GM23338 (cell line): ENCODE data around the gene TMEM59L. TPM values are rescaled to one million over a fixed set of nuclear protein-coding genes. Genes with fewer than 3 reads are reported as not detected.
A peak's percentile ranks its signal among the peaks of the same experiment; 100 is the strongest.

Source experiments
- ATAC-seq: fragments of 200-7000 bp; cut with Tn5 transposase; 3 replicates; pipeline ENCODE4 v1.9.1; 2020
- DNase-seq: peaks from one replicate; pipeline ENCODE4 v3.0.0-alpha.2; 2015; ENCODE audit warnings: low spot score
- H2AFZ ChIP-seq: fragments of 200-600 bp; sonication (generic); 2 replicates; pipeline ENCODE4 v1.8.0; 2016; ENCODE audit warnings: antibody characterized with exemption, mild to moderate bottlenecking, moderate library complexity
- H3F3A ChIP-seq: fragments of 200-600 bp; sonication (generic); replicated peaks from 2 replicates; pipeline ENCODE4 v1.8.0; 2017; ENCODE audit warnings: antibody characterized with exemption, mixed run types, low read depth
- H3K27ac ChIP-seq: fragments of 200-600 bp; sonication (generic); 2 replicates; pipeline ENCODE4 v1.6.1; 2016; ENCODE audit warnings: low read depth
- H3K27me3 ChIP-seq: fragments of 200-600 bp; sonication (generic); 2 replicates; pipeline ENCODE4 v1.8.0; 2016; ENCODE audit warnings: mild to moderate bottlenecking, mixed run types, moderate library complexity; ENCODE audit not compliant: insufficient read depth
- H3K36me3 ChIP-seq: fragments of 200-600 bp; sonication (generic); 2 replicates; pipeline ENCODE4 v1.8.0; 2016; ENCODE audit warnings: mild to moderate bottlenecking; ENCODE audit not compliant: insufficient read depth
- H3K4me1 ChIP-seq: fragments of 200-600 bp; sonication (generic); 2 replicates; pipeline ENCODE4 v1.8.0; 2016; ENCODE audit warnings: mild to moderate bottlenecking, moderate library complexity; ENCODE audit not compliant: insufficient read depth
- H3K4me2 ChIP-seq: fragments of 200-600 bp; sonication (generic); 2 replicates; pipeline ENCODE4 v1.7.1; 2017; ENCODE audit warnings: mixed run types
- H3K4me3 ChIP-seq: fragments of 200-600 bp; sonication (generic); 2 replicates; pipeline ENCODE4 v1.6.1; 2016; ENCODE audit warnings: mixed run types
- H3K79me2 ChIP-seq: fragments of 200-600 bp; sonication (generic); replicated peaks from 2 replicates; pipeline ENCODE4 v1.8.0; 2017; ENCODE audit warnings: mild to moderate bottlenecking; ENCODE audit not compliant: insufficient read depth
- H3K9me2 ChIP-seq: fragments of 200-600 bp; sonication (generic); 2 replicates; pipeline ENCODE4 v1.8.0; 2017; ENCODE audit not compliant: insufficient read depth
- H4K20me1 ChIP-seq: fragments of 200-600 bp; sonication (generic); replicated peaks from 2 replicates; pipeline ENCODE4 v1.8.0; 2017; ENCODE audit warnings: mild to moderate bottlenecking; ENCODE audit not compliant: insufficient read depth
- H3K27ac Mint-ChIP-seq: 2 replicates; pipeline ENCODE4 v1.8.0; 2020; ENCODE audit warnings: inconsistent platforms, mild to moderate bottlenecking, moderate library complexity, mixed read lengths
- H3K27me3 Mint-ChIP-seq: 3 replicates; pipeline ENCODE4 v1.8.0; 2022; ENCODE audit warnings: low read depth, mild to moderate bottlenecking, moderate library complexity, mixed read lengths, inconsistent platforms; ENCODE audit not compliant: insufficient read depth, poor library complexity
- H3K36me3 Mint-ChIP-seq: 3 replicates; pipeline ENCODE4 v1.8.0; 2021; ENCODE audit warnings: low read depth, mild to moderate bottlenecking, inconsistent platforms, moderate library complexity, mixed read lengths
- H3K4me1 Mint-ChIP-seq: 3 replicates; pipeline ENCODE4 v1.8.0; 2020; ENCODE audit warnings: mild to moderate bottlenecking, inconsistent platforms, mixed read lengths
- H3K4me3 Mint-ChIP-seq: 3 replicates; pipeline ENCODE4 v1.8.0; 2021; ENCODE audit warnings: moderate library complexity, mild to moderate bottlenecking, inconsistent platforms, mixed read lengths
- H3K9me3 Mint-ChIP-seq: 3 replicates; pipeline ENCODE4 v1.8.0; 2020; ENCODE audit warnings: moderate library complexity, mild to moderate bottlenecking, inconsistent platforms, mixed read lengths
- CREB1 ChIP-seq: fragments of 250-450 bp; sonication (Bioruptor Pico); IDR thresholded peaks from 2 replicates; pipeline ENCODE4 v1.5.0; 2020; ENCODE audit warnings: low read depth, mild to moderate bottlenecking, moderate library complexity
- CTCF ChIP-seq, 2 experiments: fragments of 200-600 bp in 1 of 2; sonication (generic) in 1 of 2; conservative IDR thresholded peaks; 2 replicates each; pipeline versions ENCODE4 v1.5.1 to v1.6.1; 2016 to 2017; ENCODE audit warnings: antibody characterized with exemption in 2 of 2, low read depth in 2 of 2, mild to moderate bottlenecking in 2 of 2, moderate library complexity in 1 of 2
- ETS1 ChIP-seq: IDR thresholded peaks from 2 replicates; pipeline ENCODE4 v1.6.1; 2016; ENCODE audit warnings: antibody characterized with exemption
- EZH2 ChIP-seq: fragments of 200-600 bp; sonication (generic); IDR thresholded peaks from one replicate; pipeline ENCODE4 v1.8.0; 2017; ENCODE audit warnings: antibody characterized with exemption, mild to moderate bottlenecking, low read depth; ENCODE audit not compliant: unreplicated experiment
- EZH2phosphoT487 ChIP-seq: fragments of 200-600 bp; sonication (generic); IDR thresholded peaks from one replicate; pipeline ENCODE4 v1.8.1; 2018; ENCODE audit warnings: antibody characterized with exemption; ENCODE audit not compliant: unreplicated experiment
- JUNB ChIP-seq: IDR thresholded peaks from one replicate; pipeline ENCODE4 v1.6.1; 2016; ENCODE audit warnings: antibody characterized with exemption; ENCODE audit not compliant: unreplicated experiment
- POLR2AphosphoS5 ChIP-seq: IDR thresholded peaks from 2 replicates; pipeline ENCODE4 v1.6.1; 2016; ENCODE audit warnings: antibody characterized with exemption, low read depth
- STAT1 ChIP-seq: IDR thresholded peaks from one replicate; pipeline ENCODE4 v1.6.1; 2016; ENCODE audit warnings: antibody characterized with exemption; ENCODE audit not compliant: unreplicated experiment
- ZNF114 ChIP-seq: fragments of 250-450 bp; sonication (Bioruptor Pico); IDR thresholded peaks from 2 replicates; pipeline ENCODE4 v1.5.0; 2020; ENCODE audit warnings: mild to moderate bottlenecking, moderate library complexity
- ZNF331 ChIP-seq: fragments of 250-450 bp; sonication (Bioruptor Pico); IDR thresholded peaks from 2 replicates; pipeline ENCODE4 v1.5.0; 2020; ENCODE audit warnings: low read depth, mild to moderate bottlenecking, moderate library complexity
- polyA plus RNA-seq: library from polyadenylated mRNA; unstranded; fragments of >200 nt; fragmentation: Nextera tagmentation; extraction: Ambion mirVana; gene quantifications from 2 replicates; pipeline ENCODE4 v1.2.1, GENCODE V29; 2016
- total RNA-seq: library from RNA; depleted of rRNA; stranded (reverse); fragments of >200 nt; shearing (Covaris generic); gene quantifications from 2 replicates; pipeline ENCODE4 v1.2.3, GENCODE V29; 2014

TMEM59L gene
- total and polyA plus RNA-seq, 2 experiments from 2014 or later, result 9.8 to 15.7 TPM

GRCh38 chr19:18610556-18611326 is 1.9 kb upstream of the TMEM59L start:
- H3K27me3 Mint-ChIP-seq, result peaks cover 81% of the 10 kb centered on the region
- H3K27ac Mint-ChIP-seq, result no peak overlapping the region
- peaks cover 53% of the 10 kb centered on the region for H3K4me1 ChIP-seq
- ATAC-seq (peak; percentile 6), DNase-seq (peak; percentile 74)
- no peaks in the 10 kb centered on the region for H3K36me3 ChIP-seq
- H3K4me3 Mint-ChIP-seq, result peak overlapping the region; percentile 68
- H3K27ac ChIP-seq, result no peak overlapping the region
- no peaks in the 10 kb centered on the region for H3K9me3 Mint-ChIP-seq
- peak overlapping the region; percentile 76 for H3K4me3 ChIP-seq
- peaks cover 2% of the 10 kb centered on the region; the same call in 1 of the 3 replicates for H3K36me3 Mint-ChIP-seq
- peaks cover 25% of the 10 kb centered on the region for H3F3A ChIP-seq
- H3K4me1 Mint-ChIP-seq, result peaks cover 39% of the 10 kb centered on the region
- peaks cover 97% of the 10 kb centered on the region for H3K27me3 ChIP-seq
- H4K20me1 ChIP-seq, result no peaks in the 10 kb centered on the region
- no peaks in the 10 kb centered on the region for H3K9me2 ChIP-seq
- TF ChIP-seq JUNB (no peak), STAT1 (no peak), ZNF331 (CRISPR knock-in tag) (no peak), CREB1 (0 out of 2 replicates have a peak, but pooled peaks have one; percentile 10), POLR2AphosphoS5 (no peak; the same call in none of the 2 replicates), EZH2phosphoT487 (no peak), ZNF114 (CRISPR knock-in tag) (no peak), EZH2 (peak; percentile 4), CTCF (conservative IDR thresholded peaks at IDR 0.05; ENCODE audit: low read depth in 2 of 2) (no peak), ETS1 (peak; percentile 54; the same call in 1 of the 2 replicates)
- peak overlapping the region; percentile 94 for H3K4me2 ChIP-seq
- 0 out of 2 replicates have a peak overlapping the region, but pooled peaks have one; percentile 34 for H2AFZ ChIP-seq
- no peaks in the 10 kb centered on the region for H3K79me2 ChIP-seq

GRCh38 chr19:18611327-18612050 is 1.2 kb upstream of the TMEM59L start:
- Histone ChIP-seq H3K4me1 (peaks cover 53% of the 10 kb centered on the region), H3K36me3 (no peaks in the 10 kb centered on the region), H3K4me3 (peak overlapping the region; percentile 76), H3K79me2 (no peaks in the 10 kb centered on the region), H3K4me2 (peak overlapping the region; percentile 94), H3K9me2 (no peaks in the 10 kb centered on the region), H4K20me1 (no peaks in the 10 kb centered on the region), H3F3A (peaks cover 25% of the 10 kb centered on the region), H3K27ac (no peak overlapping the region), H2AFZ (0 out of 2 replicates have a peak overlapping the region, but pooled peaks have one; percentile 72), H3K27me3 (peaks cover 94% of the 10 kb centered on the region)
- peak; percentile 76 for DNase-seq
- ATAC-seq, result peak; percentile 60
- H3K27me3 Mint-ChIP-seq, result peaks cover 86% of the 10 kb centered on the region
- H3K9me3 Mint-ChIP-seq, result no peaks in the 10 kb centered on the region
- H3K4me1 Mint-ChIP-seq, result peaks cover 39% of the 10 kb centered on the region
- H3K4me3 Mint-ChIP-seq, result peak overlapping the region; percentile 80
- TF ChIP-seq EZH2 (peak; percentile 82), EZH2phosphoT487 (no peak)
- peaks cover 2% of the 10 kb centered on the region; the same call in 1 of the 3 replicates for H3K36me3 Mint-ChIP-seq
- no peak overlapping the region for H3K27ac Mint-ChIP-seq
